Astrocyte (in vitro differentiated cells and primary cell): Measurements from ENCODE around the gene PHKG1. TPM values are rescaled to one million over a fixed set of nuclear protein-coding genes. Genes with fewer than 3 reads are reported as not detected.
A peak's percentile ranks its signal among the peaks of the same experiment; 100 is the strongest.
"Not testable (repeated sequence)": the region's sequence is repeated elsewhere in the genome, so short reads cannot be mapped to it uniquely, and the experiment has no call there.

Source experiments
- DNase-seq: peaks from one replicate; pipeline ENCODE4 v3.0.0-alpha.2; 2010; ENCODE audit warnings: low read depth
- FAIRE-seq: peaks from 2 replicates; lab custom pipeline; 2011; peaks lifted over from hg19 to GRCh38; lab: Jason Lieb, UNC
- H2AFZ ChIP-seq: 2 replicates; pipeline ENCODE4 v1.6.0; 2012; ENCODE audit warnings: low read depth, low read length, inconsistent platforms
- H3K27ac ChIP-seq: 2 replicates; pipeline ENCODE4 v1.5.1; 2011; ENCODE audit warnings: low read depth, low read length, inconsistent platforms
- H3K27me3 ChIP-seq: 2 replicates; pipeline ENCODE4 v1.6.0; 2011; ENCODE audit warnings: low read length, inconsistent platforms; ENCODE audit not compliant: insufficient read depth
- H3K36me3 ChIP-seq: 2 replicates; pipeline ENCODE4 v1.5.1; 2011; ENCODE audit warnings: low read length, inconsistent platforms; ENCODE audit not compliant: insufficient read depth
- H3K4me1 ChIP-seq: 2 replicates; pipeline ENCODE4 v1.5.1; 2011; ENCODE audit warnings: low read length, inconsistent platforms; ENCODE audit not compliant: insufficient read depth
- H3K4me2 ChIP-seq: 2 replicates; pipeline ENCODE4 v1.6.0; 2012; ENCODE audit warnings: low read length, inconsistent platforms
- H3K4me3 ChIP-seq: 2 replicates; pipeline ENCODE4 v1.5.1; 2011; ENCODE audit warnings: low read depth, mild to moderate bottlenecking, low read length, inconsistent platforms; ENCODE audit not compliant: insufficient read depth
- H3K79me2 ChIP-seq: 2 replicates; pipeline ENCODE4 v1.6.0; 2012; ENCODE audit warnings: mild to moderate bottlenecking, low read length, inconsistent platforms; ENCODE audit not compliant: insufficient read depth
- H3K9ac ChIP-seq: 2 replicates; pipeline ENCODE4 v1.6.0; 2012; ENCODE audit warnings: mild to moderate bottlenecking, low read length, inconsistent platforms
- H3K9me3 ChIP-seq: 2 replicates; pipeline ENCODE4 v1.5.1; 2012; ENCODE audit warnings: low read depth, mild to moderate bottlenecking, low read length, inconsistent platforms; ENCODE audit not compliant: insufficient read depth
- H4K20me1 ChIP-seq: 2 replicates; pipeline ENCODE4 v1.6.0; 2012; ENCODE audit warnings: low read length, inconsistent platforms; ENCODE audit not compliant: insufficient read depth
- H3K27ac Mint-ChIP-seq: one replicate; pipeline ENCODE4 v1.8.0; 2021; ENCODE audit warnings: mild to moderate bottlenecking, mixed read lengths; ENCODE audit not compliant: unreplicated experiment
- H3K27me3 Mint-ChIP-seq: one replicate; pipeline ENCODE4 v1.8.0; 2021; ENCODE audit warnings: low read depth, mixed read lengths; ENCODE audit not compliant: unreplicated experiment
- H3K36me3 Mint-ChIP-seq: one replicate; pipeline ENCODE4 v1.8.0; 2021; ENCODE audit warnings: low read depth, mixed read lengths; ENCODE audit not compliant: unreplicated experiment
- H3K4me1 Mint-ChIP-seq: one replicate; pipeline ENCODE4 v1.8.0; 2021; ENCODE audit warnings: low read depth, mixed read lengths; ENCODE audit not compliant: unreplicated experiment
- H3K4me3 Mint-ChIP-seq: one replicate; pipeline ENCODE4 v1.8.0; 2021; ENCODE audit warnings: mild to moderate bottlenecking, moderate library complexity, mixed read lengths; ENCODE audit not compliant: unreplicated experiment
- H3K9me3 Mint-ChIP-seq: one replicate; pipeline ENCODE4 v1.8.0; 2021; ENCODE audit warnings: mild to moderate bottlenecking, mixed read lengths; ENCODE audit not compliant: unreplicated experiment
- CTCF ChIP-seq: IDR thresholded peaks from 2 replicates; pipeline ENCODE4 v1.5.1; 2011; ENCODE audit warnings: low read depth, mild to moderate bottlenecking, inconsistent platforms, low read length, moderate library complexity; ENCODE audit not compliant: insufficient read depth
- EZH2 ChIP-seq: IDR thresholded peaks from 2 replicates; pipeline ENCODE4 v1.6.1; 2012; ENCODE audit warnings: mild to moderate bottlenecking, low read length, inconsistent platforms; ENCODE audit not compliant: insufficient read depth
- total RNA-seq: library from RNA; stranded (reverse); gene quantifications from 2 replicates; pipeline ENCODE4 v1.2.1, GENCODE V29; 2021

The PHKG1 gene
- total RNA-seq, 1 donor from 2014 or later = not detected

GRCh38 chr7:56107954-56108258, 15.2 kb upstream of the PHKG1 start:
- Mint-ChIP-seq H3K27ac (no peak overlapping the region), H3K4me3 (no peak overlapping the region), H3K9me3 (peaks cover 1% of the 10 kb centered on the region), H3K36me3 (no peaks in the 10 kb centered on the region), H3K27me3 (no peaks in the 10 kb centered on the region), H3K4me1 (no peaks in the 10 kb centered on the region)
- Histone ChIP-seq H3K9ac (no peak overlapping the region), H3K4me3 (no peak overlapping the region), H2AFZ (no peak overlapping the region), H3K79me2 (peaks cover 33% of the 10 kb centered on the region), H4K20me1 (peaks cover 24% of the 10 kb centered on the region), H3K27ac (no peak overlapping the region), H3K4me2 (no peak overlapping the region), H3K9me3 (no peaks in the 10 kb centered on the region), H3K4me1 (peaks cover 6% of the 10 kb centered on the region), H3K27me3 (no peaks in the 10 kb centered on the region), H3K36me3 (peaks cover 10% of the 10 kb centered on the region)
- FAIRE-seq (no peak), DNase-seq (no peak)
- TF ChIP-seq CTCF = no peak
- TF ChIP-seq EZH2 = no peak

GRCh38 chr7:56106108-56107073, 13.6 kb upstream of the PHKG1 start, which contains the start of gene CHCHD2:
CHCHD2 (minus strand) TSS chr7:56106476; CDS start chr7:56106413, 63 bp downstream.
- no peak for TF ChIP-seq EZH2
- no peak for TF ChIP-seq CTCF
- Mint-ChIP-seq H3K27me3 (no peaks in the 10 kb centered on the region), H3K4me1 (no peaks in the 10 kb centered on the region), H3K36me3 (no peaks in the 10 kb centered on the region), H3K27ac (no peak within 1 kb of the TSS), H3K4me3 (no peak within 1 kb of the TSS), H3K9me3 (peaks cover 1% of the 10 kb centered on the region)
- FAIRE-seq = no peak
- Histone ChIP-seq H3K79me2 (peaks cover 38% of the 10 kb centered on the region), H3K9me3 (no peaks in the 10 kb centered on the region), H3K4me2 (peak within 1 kb of the TSS; percentile 86), H3K4me3 (peak within 1 kb of the TSS; percentile 96), H3K27ac (peak within 1 kb of the TSS; percentile 97), H2AFZ (peak within 1 kb of the TSS; percentile 75), H4K20me1 (peaks cover 28% of the 10 kb centered on the region), H3K9ac (peak within 1 kb of the TSS; percentile 98), H3K36me3 (peaks cover 25% of the 10 kb centered on the region), H3K27me3 (no peaks in the 10 kb centered on the region), H3K4me1 (peaks cover 6% of the 10 kb centered on the region)
- peak; percentile 99 for DNase-seq

- DNase-seq = peak; percentile 88
- H2AFZ ChIP-seq = peak overlapping the region; percentile 75
- peaks cover 34% of the 10 kb centered on the region for H3K36me3 ChIP-seq
- H3K4me1 ChIP-seq = peaks cover 6% of the 10 kb centered on the region
- peaks cover 30% of the 10 kb centered on the region for H4K20me1 ChIP-seq
- Mint-ChIP-seq H3K9me3 (peaks cover 1% of the 10 kb centered on the region), H3K4me1 (no peaks in the 10 kb centered on the region), H3K27ac (no peak overlapping the region), H3K27me3 (no peaks in the 10 kb centered on the region), H3K36me3 (no peaks in the 10 kb centered on the region), H3K4me3 (no peak overlapping the region)
- peaks cover 38% of the 10 kb centered on the region for H3K79me2 ChIP-seq
- no peak for TF ChIP-seq CTCF
- peak overlapping the region; percentile 86 for H3K4me2 ChIP-seq
- H3K4me3 ChIP-seq = peak overlapping the region; percentile 96
- FAIRE-seq = no peak
- H3K27ac ChIP-seq = peak overlapping the region; percentile 97
- peak overlapping the region; percentile 98 for H3K9ac ChIP-seq
- H3K9me3 ChIP-seq = no peaks in the 10 kb centered on the region
- H3K27me3 ChIP-seq = no peaks in the 10 kb centered on the region
Observed at GRCh38 chr7:56105508-56105907, 12.8 kb upstream of the PHKG1 start.

GRCh38 chr7:56104138-56104537, 11.4 kb upstream of the PHKG1 start:
- H3K4me3 Mint-ChIP-seq, FAIRE-seq: not testable (repeated sequence)

More at GRCh38 chr7:56104138-56104537, 11.4 kb upstream of the PHKG1 start:
- Histone ChIP-seq H3K79me2 (peaks cover 38% of the 10 kb centered on the region), H4K20me1 (peaks cover 30% of the 10 kb centered on the region), H3K36me3 (peaks cover 42% of the 10 kb centered on the region)
- not testable (repeated sequence) for H3K4me3 ChIP-seq, H3K27ac Mint-ChIP-seq, H3K4me1 Mint-ChIP-seq, H3K9me3 Mint-ChIP-seq, H3K27ac ChIP-seq, H3K9ac ChIP-seq, H3K4me1 ChIP-seq, H3K4me2 ChIP-seq, H2AFZ ChIP-seq, H3K9me3 ChIP-seq, DNase-seq, H3K36me3 Mint-ChIP-seq, H3K27me3 Mint-ChIP-seq, H3K27me3 ChIP-seq
